Choroid plexus epithelial cell (primary cell): ENCODE measurements around the gene MT1A.
A peak's percentile ranks its signal among the peaks of the same experiment; 100 is the strongest.
"Not testable (repeated sequence)": the region's sequence is repeated elsewhere in the genome, so short reads cannot be mapped to it uniquely, and the experiment has no call there.

ENCODE experiments used
- DNase-seq: peaks from one replicate; pipeline ENCODE4 v3.0.0-alpha.2; 2010; ENCODE audit warnings: low read depth
- H3K4me3 ChIP-seq: 2 replicates; pipeline ENCODE4 v1.5.1; 2011; ENCODE audit warnings: low read depth, mild to moderate bottlenecking, control low read depth, low read length, moderate library complexity
- CTCF ChIP-seq: conservative IDR thresholded peaks from 2 replicates; pipeline ENCODE4 v1.5.1; 2011; ENCODE audit warnings: low read depth, mild to moderate bottlenecking, control low read depth, inconsistent platforms, low read length, moderate library complexity

Gene MT1A

GRCh38 chr16:56669005-56669839 lies 30.8 kb downstream of the MT1A start, which contains the start of gene MT1H:
MT1H (plus strand) TSS chr16:56669814; CDS start chr16:56669885, 71 bp downstream.
- no peak within 1 kb of the TSS for H3K4me3 ChIP-seq
- no peak for TF ChIP-seq CTCF
- no peak for DNase-seq

- no peak for DNase-seq
- no peak overlapping the region for H3K4me3 ChIP-seq
- TF ChIP-seq CTCF = no peak
These were observed 31.6 kb downstream of the MT1A start for GRCh38 chr16:56669840-56670619.

GRCh38 chr16:56670620-56670934 lies 32.1 kb downstream of the MT1A start:
- no peak overlapping the region for H3K4me3 ChIP-seq
- TF ChIP-seq CTCF = no peak
- DNase-seq = no peak

- DNase-seq, H3K4me3 ChIP-seq: not testable (repeated sequence)
These were observed 33.2 kb downstream of the MT1A start for GRCh38 chr16:56671691-56672090.

- not testable (repeated sequence) for DNase-seq, H3K4me3 ChIP-seq
These were observed 33.7 kb downstream of the MT1A start for GRCh38 chr16:56672171-56672570.

- no peak for DNase-seq
- no peak for TF ChIP-seq CTCF
- no peak overlapping the region for H3K4me3 ChIP-seq
These were observed 34.5 kb downstream of the MT1A start for GRCh38 chr16:56672761-56673536.

- peak; percentile 76 for TF ChIP-seq CTCF
- DNase-seq = peak; percentile 58
- no peak overlapping the region for H3K4me3 ChIP-seq
These were observed 35.5 kb downstream of the MT1A start for GRCh38 chr16:56673921-56674320.

- not testable (repeated sequence) for H3K4me3 ChIP-seq, DNase-seq
These were observed 36.1 kb downstream of the MT1A start for GRCh38 chr16:56674570-56674969.
